SK-N-SH treated with all-trans-retinoic acid at 6 μM for 48 hours (cell line): ENCODE data around the gene KIF13A.

Experiments
- BACH2 ChIP-seq: fragments of 250-450 bp; sonication (Bioruptor Pico); IDR thresholded peaks from 2 replicates; pipeline ENCODE4 v1.9.0; 2021; ENCODE audit warnings: mild to moderate bottlenecking, borderline replicate concordance
- CREB5 ChIP-seq: fragments of 250-450 bp; sonication (Bioruptor Pico); IDR thresholded peaks from 2 replicates; pipeline ENCODE4 v1.5.1; 2020; ENCODE audit warnings: low read depth, mild to moderate bottlenecking, moderate library complexity
- OSR1 ChIP-seq: fragments of 250-450 bp; sonication (Bioruptor Pico); IDR thresholded peaks from 2 replicates; pipeline ENCODE4 v1.8.0; 2022; ENCODE audit warnings: moderate library complexity, mild to moderate bottlenecking, inconsistent platforms
- PPARA ChIP-seq: fragments of 250-450 bp; sonication (Bioruptor Pico); IDR thresholded peaks from 2 replicates; pipeline ENCODE4 v1.5.0; 2020; ENCODE audit warnings: mild to moderate bottlenecking, borderline replicate concordance
- RARB ChIP-seq: fragments of 250-450 bp; sonication (Bioruptor Pico); IDR thresholded peaks from 2 replicates; pipeline ENCODE4 v1.8.0; 2021; ENCODE audit warnings: mild to moderate bottlenecking, moderate library complexity
- TCF4 ChIP-seq: fragments of 250-450 bp; sonication (Bioruptor Pico); IDR thresholded peaks from 2 replicates; pipeline ENCODE4 v1.8.0; 2021; ENCODE audit warnings: mild to moderate bottlenecking, moderate library complexity, borderline replicate concordance
- TOX ChIP-seq: fragments of 250-450 bp; sonication (Bioruptor Pico); IDR thresholded peaks from 2 replicates; pipeline ENCODE4 v1.8.0; 2021; ENCODE audit warnings: mild to moderate bottlenecking, moderate library complexity, borderline replicate concordance
- TSHZ2 ChIP-seq: fragments of 250-450 bp; sonication (Bioruptor Pico); IDR thresholded peaks from 2 replicates; pipeline ENCODE4 v1.5.0; 2020; ENCODE audit warnings: mild to moderate bottlenecking, moderate library complexity
- ZNF565 ChIP-seq: fragments of 450-650 bp; formaldehyde crosslinking; conservative IDR thresholded peaks from 2 replicates; pipeline ENCODE4 v1.5.0; 2020; ENCODE audit warnings: low read depth, mild to moderate bottlenecking, moderate library complexity
- ZNF8 ChIP-seq: fragments of 450-650 bp; formaldehyde crosslinking; IDR thresholded peaks from 2 replicates; pipeline ENCODE4 v1.5.0; 2020; ENCODE audit warnings: mild to moderate bottlenecking, moderate library complexity

GRCh38 chr6:17890309-17890708 is 97.1 kb downstream of the KIF13A start:
- TF ChIP-seq TSHZ2 (CRISPR knock-in tag) (no peak), OSR1 (CRISPR knock-in tag) (no peak), CREB5 (CRISPR knock-in tag) (no peak), RARB (CRISPR knock-in tag) (no peak), BACH2 (CRISPR knock-in tag) (no peak), PPARA (CRISPR knock-in tag) (no peak), TOX (CRISPR knock-in tag) (no peak), ZNF8 (CRISPR knock-in tag) (no peak), TCF4 (no peak), ZNF565 (CRISPR knock-in tag) (no peak)
